Mucosa of stomach (tissue), 1 donor: ENCODE measurements around the gene CHRNA10.

Experiments used
- H3K27me3 ChIP-seq: one replicate; pipeline ENCODE4 v1.7.0; 2013; ENCODE audit warnings: mild to moderate bottlenecking, low read length; ENCODE audit not compliant: control insufficient read depth, insufficient read depth
- H3K36me3 ChIP-seq: one replicate; pipeline ENCODE4 v1.7.0; 2013; ENCODE audit warnings: low read length; ENCODE audit not compliant: control insufficient read depth, insufficient read depth
- H3K4me1 ChIP-seq: one replicate; pipeline ENCODE4 v1.7.0; 2013; ENCODE audit warnings: mild to moderate bottlenecking, low read length; ENCODE audit not compliant: control insufficient read depth, insufficient read depth
- H3K4me3 ChIP-seq: one replicate; pipeline ENCODE4 v1.7.0; 2013; ENCODE audit warnings: low read length
- H3K9ac ChIP-seq: one replicate; pipeline ENCODE4 v1.7.0; 2013; ENCODE audit warnings: mild to moderate bottlenecking, low read length, moderate library complexity
- H3K9me3 ChIP-seq: one replicate; pipeline ENCODE4 v1.7.0; 2013; ENCODE audit warnings: mild to moderate bottlenecking, low read length, moderate library complexity; ENCODE audit not compliant: control insufficient read depth
- donor health status: Pancreatic carcinoma.

The CHRNA10 gene

GRCh38 chr11:3617990-3618389, 53.2 kb downstream of the CHRNA10 start:
- Histone ChIP-seq H3K27me3 (peaks cover 5% of the 10 kb centered on the region), H3K4me3 (no peak overlapping the region), H3K36me3 (no peaks in the 10 kb centered on the region), H3K9me3 (no peaks in the 10 kb centered on the region), H3K4me1 (no peaks in the 10 kb centered on the region), H3K9ac (no peak overlapping the region)

- H3K27me3 ChIP-seq: peaks cover 5% of the 10 kb centered on the region
- H3K9me3 ChIP-seq: no peaks in the 10 kb centered on the region
- no peaks in the 10 kb centered on the region for H3K36me3 ChIP-seq
- no peak overlapping the region for H3K4me3 ChIP-seq
- H3K9ac ChIP-seq: no peak overlapping the region
- no peaks in the 10 kb centered on the region for H3K4me1 ChIP-seq
Observed at GRCh38 chr11:3616721-3617460, 54.3 kb downstream of the CHRNA10 start.

- Histone ChIP-seq H3K4me3 (no peak overlapping the region), H3K4me1 (no peaks in the 10 kb centered on the region), H3K9ac (no peak overlapping the region), H3K27me3 (peaks cover 5% of the 10 kb centered on the region), H3K9me3 (no peaks in the 10 kb centered on the region), H3K36me3 (no peaks in the 10 kb centered on the region)
Observed at GRCh38 chr11:3615998-3616397, 55.2 kb downstream of the CHRNA10 start.
